Measurements from ENCODE around the gene RUNX2.

RUNX2 gene

GRCh38 chr6:45434381-45434700, 106.2 kb downstream of the RUNX2 start:
- no peak for DNase-seq

GRCh38 chr6:45436544-45437438, 108.7 kb downstream of the RUNX2 start:
- DNase-seq = peak; percentile 83

GRCh38 chr6:45437439-45437815, 109.3 kb downstream of the RUNX2 start:
- no peak for DNase-seq

DNA sequence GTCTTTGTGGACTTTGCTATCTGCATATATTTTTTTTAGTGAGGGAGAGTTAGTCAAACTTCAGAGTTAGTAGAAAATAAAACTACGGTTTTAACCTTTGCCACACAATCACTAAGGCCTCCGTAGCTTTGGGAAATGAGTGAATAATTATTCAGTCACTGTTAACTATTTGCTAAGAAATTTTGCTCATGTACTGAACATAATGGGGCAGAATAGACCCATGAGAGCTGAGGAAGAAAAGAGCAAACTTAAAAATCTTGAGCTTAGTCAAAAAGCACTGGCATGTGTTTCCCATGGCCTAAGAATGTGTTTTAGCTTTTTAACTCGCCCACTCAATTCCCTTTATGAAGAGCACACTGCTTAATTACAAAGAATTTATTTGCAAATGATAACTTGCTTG, 110.0 kb downstream of the RUNX2 start:
- no peak for DNase-seq

DNA sequence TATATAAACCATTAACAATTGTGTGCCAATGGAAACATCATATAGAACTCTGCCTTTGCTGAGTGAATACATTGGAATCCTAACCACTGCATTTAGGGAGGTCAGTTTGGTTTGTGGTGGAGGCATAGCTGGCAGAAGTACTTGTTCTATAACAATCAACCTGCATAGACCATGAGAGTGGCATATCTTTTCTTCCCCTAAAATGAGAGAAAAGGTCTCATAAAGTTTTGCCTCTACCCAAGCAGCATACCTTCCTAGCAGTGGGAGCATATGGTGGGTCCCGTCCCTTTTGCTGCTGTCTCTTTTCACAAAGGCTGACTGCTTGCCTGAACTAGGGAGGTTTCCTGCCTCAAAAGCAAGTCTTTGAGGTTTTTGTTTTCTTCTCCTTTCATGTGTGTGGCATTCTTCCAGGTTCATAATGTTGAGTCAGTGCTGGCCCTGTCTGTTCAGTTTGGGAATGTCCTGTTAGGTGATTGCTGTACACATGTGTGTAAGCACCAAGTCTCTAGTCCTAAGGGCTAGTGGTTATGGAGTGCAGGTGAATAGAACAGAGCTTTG, 110.8 kb downstream of the RUNX2 start:
- DNase-seq = peak; percentile 92

GRCh38 chr6:45439459-45439858, 111.3 kb downstream of the RUNX2 start:
- DNase-seq = no peak

- no peak for DNase-seq
Measured at GRCh38 chr6:45439861-45440388, 111.8 kb downstream of the RUNX2 start.

- DNase-seq = no peak
Measured at GRCh38 chr6:45441851-45442453, 113.8 kb downstream of the RUNX2 start.

- DNase-seq = peak; percentile 67
Measured at GRCh38 chr6:45442716-45443115, 114.6 kb downstream of the RUNX2 start.

- no peak for DNase-seq
Measured at GRCh38 chr6:45445364-45445748, 117.2 kb downstream of the RUNX2 start.

GRCh38 chr6:45445749-45446549, 117.8 kb downstream of the RUNX2 start:
- DNase-seq = peak; percentile 100

GRCh38 chr6:45447005-45447404, 118.9 kb downstream of the RUNX2 start:
- no peak for DNase-seq

DNA sequence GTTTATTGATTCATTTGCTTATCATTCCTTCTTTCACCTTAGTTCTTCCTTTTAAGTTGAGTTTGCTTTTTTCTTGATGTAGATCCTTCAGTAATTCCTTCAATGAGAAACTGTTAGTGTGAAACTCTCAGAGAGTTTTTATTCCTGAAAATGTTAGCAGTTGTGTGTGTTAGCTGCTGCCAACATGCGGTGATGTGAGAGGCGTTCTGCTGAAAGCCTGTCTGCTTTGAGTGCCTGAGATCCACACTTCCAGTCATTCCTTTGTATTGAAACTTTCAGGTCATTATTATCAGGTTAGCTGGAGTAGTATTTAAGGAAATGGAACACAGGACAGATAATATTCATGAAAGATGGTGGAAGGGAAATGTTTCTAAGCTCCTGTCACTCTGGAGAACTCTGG, 119.6 kb downstream of the RUNX2 start:
- no peak for DNase-seq

DNA sequence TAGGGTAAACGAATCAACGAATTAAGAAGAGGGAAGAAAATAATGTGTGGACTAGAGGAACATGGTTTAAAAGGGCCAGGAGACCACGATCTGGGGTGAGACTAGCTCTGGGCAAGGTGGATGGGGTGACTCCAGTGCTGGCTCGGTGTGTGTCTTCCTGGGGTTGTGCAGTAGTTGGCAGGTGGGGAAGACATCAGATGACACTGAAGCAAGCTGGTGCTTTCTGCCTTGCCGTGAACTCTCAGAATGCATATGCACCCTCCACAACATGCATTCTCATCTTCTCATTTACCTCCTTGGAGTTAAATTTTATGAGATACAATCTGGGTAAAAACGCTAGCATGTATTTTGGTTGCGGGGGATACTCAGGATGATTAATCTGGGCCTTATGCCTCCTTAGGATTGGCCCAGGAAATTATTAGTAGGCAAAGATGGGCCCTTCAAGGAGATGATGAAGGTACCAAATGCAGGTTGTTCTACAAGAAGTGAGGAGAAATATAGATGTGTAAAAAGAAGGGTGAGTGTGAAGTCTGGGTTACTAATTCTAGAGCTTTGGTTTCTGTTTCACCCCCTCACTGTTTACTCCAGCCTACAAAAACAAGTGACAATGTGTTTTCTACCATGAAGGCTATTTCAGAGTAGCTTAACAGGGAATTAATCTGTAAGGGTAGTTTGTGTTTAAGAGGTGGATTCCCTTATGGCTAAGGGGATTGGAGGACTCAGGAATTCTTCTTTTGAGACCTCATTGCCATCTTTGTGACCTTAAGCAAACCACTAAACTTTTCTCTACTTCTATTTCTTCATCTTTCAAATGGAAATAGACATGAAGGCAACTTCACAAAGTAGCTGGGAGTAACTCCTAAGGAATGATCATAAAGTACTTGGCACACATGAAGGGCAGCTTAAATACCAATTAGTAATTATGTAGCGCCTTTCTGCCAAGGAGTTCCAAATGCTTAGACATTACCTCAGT, 120.6 kb downstream of the RUNX2 start:
- no peak for DNase-seq

- DNase-seq = no peak
Measured at GRCh38 chr6:45450132-45450531, 122.0 kb downstream of the RUNX2 start.

- no peak for DNase-seq
Measured at GRCh38 chr6:45450831-45451230, 122.7 kb downstream of the RUNX2 start.

- peak; percentile 51 for DNase-seq
Measured at GRCh38 chr6:45454008-45454911, 126.1 kb downstream of the RUNX2 start.

DNA sequence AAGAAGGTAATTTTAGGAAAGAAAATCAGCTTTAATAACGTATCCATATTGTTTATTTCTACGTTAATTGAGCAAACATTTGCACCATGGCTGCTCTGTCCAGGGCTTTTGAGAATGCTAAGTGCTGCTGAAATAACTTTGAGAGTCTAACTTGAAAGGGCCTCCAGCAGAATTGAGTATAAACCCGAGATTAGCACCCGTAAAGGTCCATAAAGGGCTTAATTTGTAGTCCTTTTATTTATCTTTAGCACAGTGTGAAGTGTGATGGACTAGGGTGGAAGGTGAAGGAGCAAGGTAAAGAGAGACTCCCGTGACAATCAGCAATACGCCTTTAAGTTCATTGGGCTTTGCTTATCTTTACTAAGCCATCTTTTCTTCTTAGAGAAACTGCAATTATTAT, 127.3 kb downstream of the RUNX2 start:
- DNase-seq = no peak

DNA sequence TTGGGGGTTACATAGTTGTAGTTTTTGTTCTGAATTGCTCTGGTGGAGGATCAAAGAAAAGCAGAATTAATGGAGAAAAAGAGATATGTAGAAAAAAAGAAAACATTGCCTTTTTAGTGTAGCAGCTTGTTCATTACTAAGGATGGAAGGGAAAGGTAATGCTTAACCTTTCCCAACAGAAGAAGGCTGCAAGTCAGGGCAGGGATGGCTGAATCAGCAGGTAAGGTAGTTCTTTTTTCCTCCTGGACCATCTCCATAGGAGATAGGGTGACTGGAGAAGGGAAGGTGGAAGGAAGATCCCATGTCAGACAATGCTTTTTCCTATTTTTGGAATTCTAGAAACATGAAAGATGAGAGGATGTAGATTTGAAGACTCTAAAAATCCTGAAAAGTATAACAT, 129.0 kb downstream of the RUNX2 start:
- DNase-seq = no peak

DNA sequence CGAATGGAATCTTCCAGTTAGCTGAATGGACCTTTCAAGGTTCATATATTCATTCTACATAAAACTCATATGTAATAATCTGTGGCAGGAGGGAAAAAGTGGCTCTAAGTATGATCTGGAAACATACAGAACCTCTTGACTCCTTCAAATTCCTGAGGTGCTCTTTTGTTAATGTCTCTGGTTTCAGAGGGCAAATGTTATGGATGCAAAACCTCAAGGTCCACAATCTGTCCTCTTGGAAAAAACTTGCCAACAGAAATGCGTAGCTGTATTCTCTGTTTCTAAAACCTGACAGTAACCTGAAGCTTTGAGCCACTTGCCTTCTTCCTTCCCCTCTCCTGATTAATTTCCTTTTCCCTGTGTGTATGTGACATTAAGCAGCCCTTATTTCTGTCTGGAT, 130.5 kb downstream of the RUNX2 start:
- DNase-seq = no peak

DNA sequence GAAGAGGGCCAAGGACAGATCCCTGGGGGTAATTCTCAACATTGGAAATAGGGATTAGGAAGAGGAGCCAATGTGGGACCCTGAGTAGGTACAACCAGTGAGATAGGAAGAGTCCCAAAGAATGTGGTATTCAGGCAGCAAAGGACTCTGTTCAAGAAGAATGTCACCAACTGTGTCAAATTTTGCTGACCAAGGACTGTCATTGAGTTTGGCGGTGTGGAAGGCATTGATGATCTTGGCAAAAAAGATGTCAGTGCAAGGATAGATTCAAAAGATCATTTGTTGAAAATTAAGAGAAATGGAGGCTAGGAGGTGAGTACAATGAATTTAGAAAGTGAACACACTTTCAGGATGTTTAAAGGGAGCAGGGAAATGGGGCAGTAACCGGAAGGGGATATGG, 132.0 kb downstream of the RUNX2 start:
- no peak for DNase-seq

Measured in fibroblast of skin of abdomen (primary cell).